Measurements from ENCODE around the gene ECE1.

DNA sequence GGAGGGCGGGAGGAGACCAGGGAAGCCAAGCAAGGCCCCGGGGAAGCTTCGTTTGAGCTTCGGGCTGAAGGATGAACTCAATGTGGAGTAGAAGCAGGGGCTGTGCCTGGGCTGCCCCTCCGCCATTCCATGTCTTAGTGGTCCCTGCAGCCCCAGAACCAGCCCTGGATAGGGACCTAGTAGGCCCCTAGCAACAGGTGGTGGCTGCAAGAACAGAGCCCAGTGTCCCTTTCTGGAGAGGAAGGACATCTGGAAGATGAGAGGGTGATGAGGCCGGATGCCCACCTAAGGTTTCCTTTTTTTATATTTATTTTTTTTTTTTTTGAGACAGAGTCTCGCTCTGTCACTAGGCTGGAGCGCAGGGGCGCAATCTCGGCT lies 27.2 kb downstream of the ECE1 start:
- TF ChIP-seq, protein P1, sequence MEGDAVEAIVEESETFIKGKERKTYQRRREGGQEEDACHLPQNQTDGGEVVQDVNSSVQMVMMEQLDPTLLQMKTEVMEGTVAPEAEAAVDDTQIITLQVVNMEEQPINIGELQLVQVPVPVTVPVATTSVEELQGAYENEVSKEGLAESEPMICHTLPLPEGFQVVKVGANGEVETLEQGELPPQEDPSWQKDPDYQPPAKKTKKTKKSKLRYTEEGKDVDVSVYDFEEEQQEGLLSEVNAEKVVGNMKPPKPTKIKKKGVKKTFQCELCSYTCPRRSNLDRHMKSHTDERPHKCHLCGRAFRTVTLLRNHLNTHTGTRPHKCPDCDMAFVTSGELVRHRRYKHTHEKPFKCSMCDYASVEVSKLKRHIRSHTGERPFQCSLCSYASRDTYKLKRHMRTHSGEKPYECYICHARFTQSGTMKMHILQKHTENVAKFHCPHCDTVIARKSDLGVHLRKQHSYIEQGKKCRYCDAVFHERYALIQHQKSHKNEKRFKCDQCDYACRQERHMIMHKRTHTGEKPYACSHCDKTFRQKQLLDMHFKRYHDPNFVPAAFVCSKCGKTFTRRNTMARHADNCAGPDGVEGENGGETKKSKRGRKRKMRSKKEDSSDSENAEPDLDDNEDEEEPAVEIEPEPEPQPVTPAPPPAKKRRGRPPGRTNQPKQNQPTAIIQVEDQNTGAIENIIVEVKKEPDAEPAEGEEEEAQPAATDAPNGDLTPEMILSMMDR (IDR thresholded peaks at IDR 0.05; ENCODE audit: insufficient read depth, low read length, poor library complexity, severe bottlenecking), result no peak
- TF ChIP-seq EZH2phosphoT487 (conservative IDR thresholded peaks at IDR 0.05; ENCODE audit: low read length), result no peak

Measured in SU-DHL-6 (cell line).